ENCODE results near the gene GSTM2.

GSTM2 gene

DNA sequence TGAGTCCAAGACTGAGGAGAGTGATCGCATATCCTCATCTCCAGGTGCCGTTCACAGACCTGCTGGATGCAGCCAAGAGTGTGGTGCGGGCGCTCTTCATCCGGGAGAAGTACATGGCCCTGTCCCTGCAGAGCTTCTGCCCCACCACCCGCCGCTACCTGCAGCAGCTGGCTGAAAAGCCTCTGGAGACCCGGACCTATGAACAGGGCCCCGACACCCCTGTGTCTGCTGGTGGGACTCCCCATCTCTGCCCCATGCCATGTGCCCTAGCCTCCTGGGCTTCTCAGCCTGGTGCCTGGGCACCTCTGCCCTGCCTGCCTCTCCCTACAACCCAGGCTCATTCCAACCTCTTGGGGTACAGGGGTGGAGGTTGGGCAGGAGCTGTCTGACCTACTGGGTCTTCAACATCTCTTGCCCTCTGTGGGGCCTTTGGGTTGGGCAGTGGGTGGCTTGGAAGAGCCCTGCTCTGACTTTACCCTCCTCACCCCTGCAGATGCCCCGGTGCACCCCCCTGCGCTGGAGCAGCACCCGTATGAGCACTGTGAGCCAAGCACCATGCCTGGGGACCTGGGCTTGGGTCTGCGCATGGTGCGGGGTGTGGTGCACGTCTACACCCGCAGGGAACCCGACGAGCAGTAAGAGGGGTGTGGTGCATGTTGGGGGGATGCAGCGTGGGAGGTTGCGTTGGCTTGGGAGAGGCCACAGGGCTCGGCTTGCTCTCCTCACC, 41.0 kb upstream of the GSTM2 start:
- H3K4me1 Mint-ChIP-seq = peaks cover 43% of the 10 kb centered on the region
- ATAC-seq = no peak

DNA sequence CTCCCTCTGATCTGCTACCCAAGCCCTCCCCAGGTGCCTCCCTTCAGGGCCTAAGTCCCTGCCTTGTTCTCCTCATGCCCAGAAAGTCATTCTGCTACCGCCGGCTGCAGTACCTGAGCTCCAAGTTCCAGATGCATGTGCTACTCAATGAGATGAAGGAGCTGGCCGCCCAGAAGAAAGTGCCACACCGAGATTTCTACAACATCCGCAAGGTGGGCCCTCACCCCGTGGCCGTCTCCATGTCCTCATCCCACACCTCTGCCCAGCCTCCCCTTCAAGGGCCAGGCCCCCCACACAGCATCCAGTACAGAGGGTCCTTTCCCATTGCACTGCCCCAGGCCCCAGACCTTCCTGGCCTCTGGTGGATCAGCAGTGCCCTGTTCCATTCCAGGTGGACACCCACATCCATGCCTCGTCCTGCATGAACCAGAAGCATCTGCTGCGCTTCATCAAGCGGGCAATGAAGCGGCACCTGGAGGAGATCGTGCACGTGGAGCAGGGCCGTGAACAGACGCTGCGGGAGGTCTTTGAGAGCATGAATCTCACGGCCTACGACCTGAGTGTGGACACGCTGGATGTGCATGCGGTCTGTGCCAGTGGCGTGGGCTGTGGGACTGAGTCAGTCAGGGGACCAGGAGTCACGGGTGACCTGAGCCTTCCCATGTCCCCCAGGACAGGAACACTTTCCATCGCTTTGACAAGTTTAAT, 40.0 kb upstream of the GSTM2 start:
- Mint-ChIP-seq H3K36me3 (peaks cover 52% of the 10 kb centered on the region), H3K4me1 (peaks cover 33% of the 10 kb centered on the region), H3K4me3 (no peak overlapping the region), H3K27me3 (no peaks in the 10 kb centered on the region), H3K27ac (no peak overlapping the region), H3K9me3 (no peaks in the 10 kb centered on the region)
- ATAC-seq = no peak

More for the DNA sequence above, 41.0 kb upstream of the GSTM2 start:
- Mint-ChIP-seq H3K9me3 (no peaks in the 10 kb centered on the region), H3K36me3 (peaks cover 48% of the 10 kb centered on the region), H3K4me3 (no peak overlapping the region), H3K27me3 (no peaks in the 10 kb centered on the region), H3K27ac (no peak overlapping the region)

GRCh38 chr1:109628540-109629321, 39.1 kb upstream of the GSTM2 start:
- ATAC-seq = no peak
- peaks cover 52% of the 10 kb centered on the region for H3K36me3 Mint-ChIP-seq

DNA sequence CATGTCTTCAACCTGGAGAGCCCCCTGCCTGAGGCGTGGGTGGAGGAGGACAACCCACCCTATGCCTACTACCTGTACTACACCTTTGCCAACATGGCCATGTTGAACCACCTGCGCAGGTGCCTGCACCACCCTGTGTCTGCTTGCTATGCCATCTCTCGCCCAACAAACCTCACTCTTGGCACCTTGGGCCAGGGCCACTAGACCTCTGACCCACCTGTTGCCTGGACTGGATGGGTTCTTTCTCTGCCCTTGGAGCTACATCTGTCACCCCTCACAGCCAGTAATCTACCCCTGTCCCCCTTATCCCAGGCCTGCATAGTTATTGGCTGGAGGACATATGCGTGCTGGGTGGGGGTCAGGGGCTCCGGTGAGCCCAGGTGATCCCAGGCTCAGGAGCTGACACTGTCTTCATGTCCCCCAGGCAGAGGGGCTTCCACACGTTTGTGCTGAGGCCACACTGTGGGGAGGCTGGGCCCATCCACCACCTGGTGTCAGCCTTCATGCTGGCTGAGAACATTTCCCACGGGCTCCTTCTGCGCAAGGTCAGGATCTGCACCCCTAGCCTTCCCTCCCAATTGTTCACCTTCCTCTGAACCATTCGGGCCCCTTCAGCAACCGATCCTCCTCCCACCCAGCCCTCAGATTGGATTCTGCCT, 38.4 kb upstream of the GSTM2 start:
- Mint-ChIP-seq H3K27me3 (no peaks in the 10 kb centered on the region), H3K36me3 (peaks cover 52% of the 10 kb centered on the region), H3K9me3 (no peaks in the 10 kb centered on the region), H3K27ac (no peak overlapping the region), H3K4me3 (no peak overlapping the region), H3K4me1 (peaks cover 20% of the 10 kb centered on the region)
- no peak for ATAC-seq

More at GRCh38 chr1:109628540-109629321, 39.1 kb upstream of the GSTM2 start:
- Mint-ChIP-seq H3K9me3 (no peaks in the 10 kb centered on the region), H3K4me3 (no peak overlapping the region), H3K27ac (no peak overlapping the region), H3K27me3 (no peaks in the 10 kb centered on the region), H3K4me1 (peaks cover 24% of the 10 kb centered on the region)

- Mint-ChIP-seq H3K9me3 (no peaks in the 10 kb centered on the region), H3K27me3 (no peaks in the 10 kb centered on the region), H3K27ac (no peak overlapping the region), H3K4me3 (no peak overlapping the region), H3K4me1 (peaks cover 20% of the 10 kb centered on the region), H3K36me3 (peaks cover 52% of the 10 kb centered on the region)
- no peak for ATAC-seq
Measured at GRCh38 chr1:109630081-109630897, 37.6 kb upstream of the GSTM2 start.

- peaks cover 17% of the 10 kb centered on the region for H3K4me1 Mint-ChIP-seq
- no peak overlapping the region for H3K4me3 Mint-ChIP-seq
- no peak for ATAC-seq
- no peaks in the 10 kb centered on the region for H3K9me3 Mint-ChIP-seq
- H3K27ac Mint-ChIP-seq = no peak overlapping the region
- H3K36me3 Mint-ChIP-seq = peaks cover 50% of the 10 kb centered on the region
- no peaks in the 10 kb centered on the region for H3K27me3 Mint-ChIP-seq
Measured at GRCh38 chr1:109630898-109631512, 36.9 kb upstream of the GSTM2 start.

DNA sequence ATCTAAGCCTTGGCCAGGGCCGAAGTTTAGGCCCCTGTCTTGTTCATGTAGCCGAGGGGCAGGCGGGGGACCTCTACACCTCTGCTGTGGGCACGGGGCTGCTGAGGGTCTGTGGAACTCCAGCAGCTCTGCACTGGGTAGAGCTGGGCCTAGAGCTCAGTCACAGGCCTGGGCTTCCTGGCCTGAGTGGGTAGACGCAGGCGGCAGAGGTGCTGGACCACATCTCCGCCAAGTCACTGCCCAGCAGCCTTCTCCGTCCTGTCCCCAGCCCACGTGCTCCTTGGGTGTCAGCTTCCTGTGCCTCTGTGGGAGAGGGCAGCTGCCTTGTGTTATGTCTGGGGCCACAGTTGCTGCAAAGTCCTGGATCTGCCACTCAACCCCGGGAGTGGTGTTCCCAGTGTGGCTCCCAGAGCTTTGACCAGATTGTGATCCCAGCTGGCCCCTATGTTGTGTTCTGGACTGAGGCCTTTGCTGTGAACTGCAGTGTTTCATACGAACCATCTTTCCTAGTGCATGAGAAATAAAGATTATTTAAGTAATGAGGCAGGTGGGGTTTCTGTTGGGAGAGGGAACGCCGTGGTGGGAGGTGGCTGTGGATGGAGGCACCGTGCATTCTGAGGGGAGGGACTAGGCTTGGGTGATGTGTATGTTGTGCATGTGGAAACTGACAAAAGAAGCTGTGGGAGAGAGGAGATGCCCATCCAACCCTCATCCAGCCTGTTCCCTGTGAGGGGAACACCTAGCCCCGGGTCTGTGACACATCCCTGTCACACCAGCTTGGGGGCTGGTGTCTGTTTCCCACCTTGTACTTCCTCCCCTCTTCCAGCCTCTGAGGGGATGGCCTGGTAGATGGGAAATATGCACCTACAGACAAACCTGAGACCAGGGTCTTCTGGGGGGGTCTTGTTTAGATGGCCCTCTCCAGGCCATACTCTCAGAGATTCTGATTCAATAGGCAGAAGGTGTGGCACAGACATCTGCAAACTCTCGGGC, 36.0 kb upstream of the GSTM2 start:
- Mint-ChIP-seq H3K36me3 (peaks cover 44% of the 10 kb centered on the region), H3K27me3 (no peaks in the 10 kb centered on the region), H3K4me3 (no peak overlapping the region), H3K27ac (no peak overlapping the region), H3K9me3 (no peaks in the 10 kb centered on the region), H3K4me1 (peaks cover 16% of the 10 kb centered on the region)
- no peak for ATAC-seq

DNA sequence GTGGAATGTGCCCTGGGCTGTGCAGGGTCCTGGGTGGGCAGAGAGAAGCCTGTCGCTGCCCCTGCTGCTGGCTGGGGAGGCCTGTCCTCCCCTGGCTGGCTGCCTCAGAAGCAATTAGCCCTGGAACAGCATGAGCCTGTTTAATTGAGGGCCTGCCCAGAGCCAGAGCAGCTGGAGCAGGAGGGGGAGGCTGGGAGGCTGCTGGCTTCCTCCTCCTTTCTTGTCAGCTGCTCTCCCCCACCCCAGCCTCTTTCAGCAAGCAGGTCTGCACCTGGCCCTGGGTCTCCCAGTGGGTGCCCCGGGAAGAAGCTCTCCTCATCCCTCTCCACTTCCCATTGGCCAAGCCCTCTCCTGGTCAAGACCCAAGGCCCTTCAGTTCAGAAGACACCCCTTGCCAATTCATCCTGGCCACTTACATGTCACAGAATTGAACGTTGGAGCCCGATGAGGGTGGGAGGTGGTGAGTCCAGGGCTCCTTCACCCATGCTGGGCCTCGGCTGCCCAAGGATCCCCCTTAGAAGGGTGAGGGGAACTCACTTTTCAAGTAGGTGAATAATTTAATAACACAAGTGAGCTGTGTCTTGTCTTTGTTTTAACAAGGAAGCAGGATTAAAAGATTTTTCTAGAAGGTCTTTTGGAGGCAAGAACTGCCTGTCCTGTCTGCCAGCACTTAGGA, 35.0 kb upstream of the GSTM2 start:
- H3K27ac Mint-ChIP-seq = peak overlapping the region; percentile 76
- ATAC-seq = no peak

DNA sequence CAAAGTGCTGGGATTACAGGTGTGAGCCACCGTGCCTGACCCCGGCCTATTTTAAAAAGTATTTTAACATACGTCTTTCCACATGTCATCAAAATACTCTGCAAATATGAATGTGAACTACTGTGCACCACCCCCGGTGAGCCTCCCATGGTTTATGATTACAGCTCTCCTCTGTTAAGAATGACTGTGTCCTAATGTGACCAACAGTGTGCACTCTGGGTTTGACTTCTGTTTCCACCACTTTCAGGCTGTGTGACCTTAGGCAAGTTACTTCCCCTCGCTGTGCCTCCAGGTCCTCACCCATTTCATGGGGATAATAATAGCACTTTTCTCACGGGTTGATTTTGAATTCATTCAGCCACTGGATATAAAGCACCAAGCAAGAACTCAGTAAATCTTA, 33.6 kb upstream of the GSTM2 start:
- Mint-ChIP-seq H3K27ac (no peak overlapping the region), H3K27me3 (no peaks in the 10 kb centered on the region), H3K9me3 (no peaks in the 10 kb centered on the region), H3K36me3 (peaks cover 24% of the 10 kb centered on the region), H3K4me1 (peaks cover 16% of the 10 kb centered on the region), H3K4me3 (no peak overlapping the region)
- peak; percentile 46 for ATAC-seq

More for the DNA sequence above, 35.0 kb upstream of the GSTM2 start:
- no peaks in the 10 kb centered on the region for H3K27me3 Mint-ChIP-seq
- no peak overlapping the region for H3K4me3 Mint-ChIP-seq
- H3K9me3 Mint-ChIP-seq = no peaks in the 10 kb centered on the region
- peaks cover 38% of the 10 kb centered on the region for H3K36me3 Mint-ChIP-seq
- H3K4me1 Mint-ChIP-seq = peaks cover 16% of the 10 kb centered on the region

DNA sequence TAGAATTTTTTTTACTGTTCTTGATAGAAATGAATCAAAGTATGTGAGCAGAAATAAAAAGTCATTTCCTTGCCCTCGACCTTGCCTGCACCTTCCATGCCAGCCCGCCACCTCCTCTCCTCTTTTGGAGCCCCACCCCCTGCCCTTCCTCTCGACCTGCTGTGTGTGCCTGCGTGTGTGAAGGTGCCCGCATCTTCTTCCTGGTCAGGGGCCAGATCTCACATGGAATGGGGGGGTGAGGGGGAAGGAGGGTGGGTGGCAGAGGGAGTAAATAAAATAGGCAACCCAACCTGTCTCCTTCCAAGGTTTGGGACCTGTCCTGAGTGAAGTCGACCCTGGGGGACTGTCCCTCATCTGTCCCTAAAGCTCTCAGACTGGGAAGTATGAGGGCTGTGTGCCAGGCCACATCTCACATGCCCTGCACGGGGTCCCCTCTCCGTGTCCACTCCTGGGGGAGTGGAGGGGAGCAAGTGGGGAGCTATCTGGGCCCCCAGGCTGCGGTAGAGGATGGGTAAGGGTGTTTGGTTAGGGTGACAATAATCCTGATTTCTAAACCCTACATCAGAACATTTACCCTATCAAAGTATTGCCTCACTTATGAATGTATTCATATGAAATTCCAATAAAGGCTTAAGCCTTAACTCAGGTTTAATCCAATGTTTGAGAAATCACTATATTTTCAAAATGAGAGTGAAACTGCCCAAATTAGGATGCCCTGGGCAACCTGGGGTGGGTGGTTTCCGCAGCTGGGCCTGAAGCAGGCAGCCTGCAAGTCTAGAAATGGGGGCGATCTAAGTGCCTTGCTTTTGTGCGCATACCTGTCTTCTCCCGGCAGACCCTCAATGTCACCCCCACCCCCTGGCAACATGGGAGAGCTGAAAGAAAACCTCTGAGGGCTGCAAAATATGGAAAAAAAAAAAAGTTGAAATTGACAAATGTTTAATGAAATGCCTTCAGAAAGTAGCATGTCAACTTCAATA, 32.8 kb upstream of the GSTM2 start:
- Mint-ChIP-seq H3K27me3 (peaks cover 4% of the 10 kb centered on the region), H3K4me1 (peaks cover 19% of the 10 kb centered on the region), H3K4me3 (no peak overlapping the region), H3K9me3 (no peaks in the 10 kb centered on the region), H3K27ac (no peak overlapping the region), H3K36me3 (peaks cover 16% of the 10 kb centered on the region)
- ATAC-seq = peak; percentile 46

DNA sequence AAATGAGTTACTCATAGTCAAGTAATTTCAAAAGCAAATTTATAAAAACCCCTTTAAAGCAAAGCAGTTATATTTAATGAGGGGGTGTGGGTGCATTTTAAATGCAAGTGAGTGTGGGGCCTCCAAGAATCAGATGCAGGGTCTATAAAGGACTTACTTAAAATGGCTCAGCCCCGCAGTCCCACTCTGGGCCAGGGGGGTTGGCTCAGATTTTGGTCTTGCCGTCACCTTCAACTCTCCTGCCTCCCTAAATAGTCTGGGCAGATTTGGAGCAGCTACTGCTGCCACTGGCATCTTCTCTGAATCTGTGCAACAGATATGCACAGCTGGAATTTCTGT, 32.0 kb upstream of the GSTM2 start:
- Mint-ChIP-seq H3K9me3 (no peaks in the 10 kb centered on the region), H3K27me3 (peaks cover 7% of the 10 kb centered on the region), H3K4me3 (no peak overlapping the region), H3K4me1 (peaks cover 24% of the 10 kb centered on the region), H3K27ac (no peak overlapping the region), H3K36me3 (peaks cover 13% of the 10 kb centered on the region)
- ATAC-seq = no peak

Data from stimulated activated memory B cell treated with anti-CD40 and anti-IgM and Interleukin-4, amounts not matched to agents 10 μg/mL and 1 μg/mL and 100 μg/mL, for 72 hours (primary cell).